ENCODE data around the gene PTPRG. TPM values are rescaled to one million over a fixed set of nuclear protein-coding genes. Genes with fewer than 3 reads are reported as not detected.

The PTPRG gene
- total and polyA plus RNA-seq, 2 of the 13 experiments (the other 11 are each of a cell fraction or from before 2014, with no cell fraction given): 8.0 to 25.3 TPM

DNA sequence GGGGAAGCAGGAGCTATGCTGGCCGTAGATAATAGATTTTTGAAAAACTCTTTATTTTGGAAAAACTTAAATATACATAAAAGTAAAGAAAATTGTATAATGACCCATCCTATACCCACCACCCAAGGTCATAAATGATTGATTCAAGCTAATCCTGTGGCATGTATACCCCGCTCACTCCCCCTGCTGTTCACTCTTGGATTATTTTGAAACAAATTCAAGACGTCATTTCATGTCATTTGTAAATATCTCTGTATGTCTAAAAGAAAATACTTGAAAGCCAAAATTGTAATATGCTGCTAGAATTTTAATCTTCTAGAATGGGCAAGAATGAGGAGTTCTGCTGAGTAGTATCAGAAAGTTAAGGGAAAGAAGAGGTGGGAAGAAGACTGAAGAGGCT is 570.2 kb downstream of the PTPRG start:
- intact Hi-C loops (cut with micrococcal nuclease; ENCODE audit: unreplicated experiment): no loop called here
- Histone ChIP-seq H3K9ac (ENCODE audit: insufficient read depth, low read depth, low read length) (no peak overlapping the region), H3K4me2 (ENCODE audit: low read depth, low read length) (no peak overlapping the region), H3K79me2 (ENCODE audit: insufficient read depth, low read length) (no peaks in the 10 kb centered on the region), H2AFZ (ENCODE audit: low read length) (no peak overlapping the region), H3K27ac (ENCODE audit: extremely low read length, insufficient read depth, low read length) (no peak overlapping the region), H3K27me3 (ENCODE audit: control insufficient read depth in 1 of 2, insufficient read depth in 2 of 2, low read length in 2 of 2) (no peaks in the 10 kb centered on the region), H3K36me3 (replicated peaks in 1 of 2; ENCODE audit: control insufficient read depth in 1 of 2, insufficient read depth in 2 of 2, low read length in 2 of 2) (peaks cover 0 to 3% of the 10 kb centered on the region in 2 experiments; a peak in 1 of 5 replicates), H3K4me3 (replicated peaks in 1 of 3; ENCODE audit: insufficient read depth in 1 of 3, low read depth in 2 of 3, low read length in 3 of 3) (no peak overlapping the region), H3K9me3 (ENCODE audit: low read length) (no peaks in the 10 kb centered on the region), H4K20me1 (ENCODE audit: insufficient read depth, low read length) (no peaks in the 10 kb centered on the region), H3K4me1 (ENCODE audit: insufficient read depth, low read length) (no peaks in the 10 kb centered on the region)
- ChIA-PET CTCF (ENCODE audit: low intra/inter-chr PET ratio, low total read pairs) (no interaction called here), POLR2A (no interaction called here)
- in situ Hi-C loops (cut with HindIII; ENCODE audit: extremely low pct_ligation_motif_present, low pct_unique_long_range_greater_than_20kb): no loop called here
- BruUV-seq (replicated peaks): no TSS peak
- ATAC-seq (0 out of 3 replicates have a peak, but pooled peaks have one; percentile 24), FAIRE-seq (no peak), DNase-seq (ENCODE audit: low spot score) (no peak)
- TF ChIP-seq, protein P1, sequence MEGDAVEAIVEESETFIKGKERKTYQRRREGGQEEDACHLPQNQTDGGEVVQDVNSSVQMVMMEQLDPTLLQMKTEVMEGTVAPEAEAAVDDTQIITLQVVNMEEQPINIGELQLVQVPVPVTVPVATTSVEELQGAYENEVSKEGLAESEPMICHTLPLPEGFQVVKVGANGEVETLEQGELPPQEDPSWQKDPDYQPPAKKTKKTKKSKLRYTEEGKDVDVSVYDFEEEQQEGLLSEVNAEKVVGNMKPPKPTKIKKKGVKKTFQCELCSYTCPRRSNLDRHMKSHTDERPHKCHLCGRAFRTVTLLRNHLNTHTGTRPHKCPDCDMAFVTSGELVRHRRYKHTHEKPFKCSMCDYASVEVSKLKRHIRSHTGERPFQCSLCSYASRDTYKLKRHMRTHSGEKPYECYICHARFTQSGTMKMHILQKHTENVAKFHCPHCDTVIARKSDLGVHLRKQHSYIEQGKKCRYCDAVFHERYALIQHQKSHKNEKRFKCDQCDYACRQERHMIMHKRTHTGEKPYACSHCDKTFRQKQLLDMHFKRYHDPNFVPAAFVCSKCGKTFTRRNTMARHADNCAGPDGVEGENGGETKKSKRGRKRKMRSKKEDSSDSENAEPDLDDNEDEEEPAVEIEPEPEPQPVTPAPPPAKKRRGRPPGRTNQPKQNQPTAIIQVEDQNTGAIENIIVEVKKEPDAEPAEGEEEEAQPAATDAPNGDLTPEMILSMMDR (CRISPR knock-in tag; IDR thresholded peaks at IDR 0.05): peak; percentile 38
- TF ChIP-seq ZNF3 (CRISPR knock-in tag; IDR thresholded peaks at IDR 0.05): no peak
- peak; percentile 15; the same call in 1 of the 2 replicates for TF ChIP-seq RAD21 (CRISPR knock-in tag; IDR thresholded peaks at IDR 0.05)
- TF ChIP-seq STAG1 (CRISPR knock-in tag; IDR thresholded peaks at IDR 0.05): peak; percentile 44
- 69% methylated on average over 3 of the region's 3 CpGs for WGBS (ENCODE audit: low lambda C conversion rate)

DNA sequence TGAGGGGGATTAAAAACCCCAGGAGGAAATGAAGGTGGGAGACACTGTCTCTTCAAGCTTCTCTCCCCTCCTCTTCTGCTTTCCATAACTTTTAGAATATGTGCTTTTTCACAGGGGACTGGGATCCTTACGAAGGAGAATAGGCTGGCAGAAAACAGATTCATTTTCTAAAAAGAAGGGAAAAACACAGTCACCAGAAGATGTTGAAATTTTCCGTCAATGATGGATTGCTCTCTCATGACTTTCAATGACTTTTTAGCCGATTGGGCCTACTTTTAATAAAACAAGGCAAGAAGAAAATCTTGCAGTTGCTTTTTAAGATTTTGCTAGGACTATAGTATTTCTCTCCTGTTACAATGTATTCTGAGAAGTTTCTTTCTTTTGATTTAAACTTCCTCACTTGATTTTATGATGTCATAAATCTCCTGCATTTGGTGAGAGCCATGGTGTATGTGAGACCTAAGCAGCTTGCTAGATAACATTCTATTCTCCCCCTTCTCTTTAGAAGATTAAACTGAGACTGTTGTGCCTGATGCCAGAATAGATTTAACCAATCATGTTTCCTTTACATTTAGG is 570.7 kb downstream of the PTPRG start:
- ATAC-seq: no peak
- no peaks in the 10 kb centered on the region for H3K27me3 ChIP-seq (ENCODE audit: control insufficient read depth in 1 of 2, insufficient read depth in 2 of 2, low read length in 2 of 2)
- no peak overlapping the region for H3K27ac ChIP-seq (ENCODE audit: extremely low read length, insufficient read depth, low read length)
- FAIRE-seq: no peak
- BruUV-seq (replicated peaks): no TSS peak
- peaks cover 0 to 3% of the 10 kb centered on the region in 2 experiments; a peak in 1 of 5 replicates for H3K36me3 ChIP-seq (replicated peaks in 1 of 2; ENCODE audit: control insufficient read depth in 1 of 2, insufficient read depth in 2 of 2, low read length in 2 of 2)
- no peak overlapping the region for H2AFZ ChIP-seq (ENCODE audit: low read length)
- no peak for DNase-seq (ENCODE audit: low spot score)
- no peak overlapping the region for H3K4me3 ChIP-seq (replicated peaks in 1 of 3; ENCODE audit: insufficient read depth in 1 of 3, low read depth in 2 of 3, low read length in 3 of 3)
- POLR2A ChIA-PET: no interaction called here
- no peaks in the 10 kb centered on the region for H3K4me1 ChIP-seq (ENCODE audit: insufficient read depth, low read length)
- in situ Hi-C loops (cut with HindIII; ENCODE audit: extremely low pct_ligation_motif_present, low pct_unique_long_range_greater_than_20kb): no loop called here
- H4K20me1 ChIP-seq (ENCODE audit: insufficient read depth, low read length): no peaks in the 10 kb centered on the region
- H3K79me2 ChIP-seq (ENCODE audit: insufficient read depth, low read length): no peaks in the 10 kb centered on the region
- 95% methylated on average over 3 of the region's 3 CpGs for WGBS (ENCODE audit: low lambda C conversion rate)
- no peaks in the 10 kb centered on the region for H3K9me3 ChIP-seq (ENCODE audit: low read length)
- no peak overlapping the region for H3K4me2 ChIP-seq (ENCODE audit: low read depth, low read length)
- TF ChIP-seq ATF7 (IDR thresholded peaks at IDR 0.05) (0 out of 2 replicates have a peak, but pooled peaks have one; percentile 10), ATF7 (CRISPR knock-in tag; IDR thresholded peaks at IDR 0.05) (no peak), ZNF143 (CRISPR knock-in tag; IDR thresholded peaks at IDR 0.05) (no peak), RARG (CRISPR knock-in tag; IDR thresholded peaks at IDR 0.05; ENCODE audit: low read depth) (no peak)
- TF ChIP-seq, protein P2, sequence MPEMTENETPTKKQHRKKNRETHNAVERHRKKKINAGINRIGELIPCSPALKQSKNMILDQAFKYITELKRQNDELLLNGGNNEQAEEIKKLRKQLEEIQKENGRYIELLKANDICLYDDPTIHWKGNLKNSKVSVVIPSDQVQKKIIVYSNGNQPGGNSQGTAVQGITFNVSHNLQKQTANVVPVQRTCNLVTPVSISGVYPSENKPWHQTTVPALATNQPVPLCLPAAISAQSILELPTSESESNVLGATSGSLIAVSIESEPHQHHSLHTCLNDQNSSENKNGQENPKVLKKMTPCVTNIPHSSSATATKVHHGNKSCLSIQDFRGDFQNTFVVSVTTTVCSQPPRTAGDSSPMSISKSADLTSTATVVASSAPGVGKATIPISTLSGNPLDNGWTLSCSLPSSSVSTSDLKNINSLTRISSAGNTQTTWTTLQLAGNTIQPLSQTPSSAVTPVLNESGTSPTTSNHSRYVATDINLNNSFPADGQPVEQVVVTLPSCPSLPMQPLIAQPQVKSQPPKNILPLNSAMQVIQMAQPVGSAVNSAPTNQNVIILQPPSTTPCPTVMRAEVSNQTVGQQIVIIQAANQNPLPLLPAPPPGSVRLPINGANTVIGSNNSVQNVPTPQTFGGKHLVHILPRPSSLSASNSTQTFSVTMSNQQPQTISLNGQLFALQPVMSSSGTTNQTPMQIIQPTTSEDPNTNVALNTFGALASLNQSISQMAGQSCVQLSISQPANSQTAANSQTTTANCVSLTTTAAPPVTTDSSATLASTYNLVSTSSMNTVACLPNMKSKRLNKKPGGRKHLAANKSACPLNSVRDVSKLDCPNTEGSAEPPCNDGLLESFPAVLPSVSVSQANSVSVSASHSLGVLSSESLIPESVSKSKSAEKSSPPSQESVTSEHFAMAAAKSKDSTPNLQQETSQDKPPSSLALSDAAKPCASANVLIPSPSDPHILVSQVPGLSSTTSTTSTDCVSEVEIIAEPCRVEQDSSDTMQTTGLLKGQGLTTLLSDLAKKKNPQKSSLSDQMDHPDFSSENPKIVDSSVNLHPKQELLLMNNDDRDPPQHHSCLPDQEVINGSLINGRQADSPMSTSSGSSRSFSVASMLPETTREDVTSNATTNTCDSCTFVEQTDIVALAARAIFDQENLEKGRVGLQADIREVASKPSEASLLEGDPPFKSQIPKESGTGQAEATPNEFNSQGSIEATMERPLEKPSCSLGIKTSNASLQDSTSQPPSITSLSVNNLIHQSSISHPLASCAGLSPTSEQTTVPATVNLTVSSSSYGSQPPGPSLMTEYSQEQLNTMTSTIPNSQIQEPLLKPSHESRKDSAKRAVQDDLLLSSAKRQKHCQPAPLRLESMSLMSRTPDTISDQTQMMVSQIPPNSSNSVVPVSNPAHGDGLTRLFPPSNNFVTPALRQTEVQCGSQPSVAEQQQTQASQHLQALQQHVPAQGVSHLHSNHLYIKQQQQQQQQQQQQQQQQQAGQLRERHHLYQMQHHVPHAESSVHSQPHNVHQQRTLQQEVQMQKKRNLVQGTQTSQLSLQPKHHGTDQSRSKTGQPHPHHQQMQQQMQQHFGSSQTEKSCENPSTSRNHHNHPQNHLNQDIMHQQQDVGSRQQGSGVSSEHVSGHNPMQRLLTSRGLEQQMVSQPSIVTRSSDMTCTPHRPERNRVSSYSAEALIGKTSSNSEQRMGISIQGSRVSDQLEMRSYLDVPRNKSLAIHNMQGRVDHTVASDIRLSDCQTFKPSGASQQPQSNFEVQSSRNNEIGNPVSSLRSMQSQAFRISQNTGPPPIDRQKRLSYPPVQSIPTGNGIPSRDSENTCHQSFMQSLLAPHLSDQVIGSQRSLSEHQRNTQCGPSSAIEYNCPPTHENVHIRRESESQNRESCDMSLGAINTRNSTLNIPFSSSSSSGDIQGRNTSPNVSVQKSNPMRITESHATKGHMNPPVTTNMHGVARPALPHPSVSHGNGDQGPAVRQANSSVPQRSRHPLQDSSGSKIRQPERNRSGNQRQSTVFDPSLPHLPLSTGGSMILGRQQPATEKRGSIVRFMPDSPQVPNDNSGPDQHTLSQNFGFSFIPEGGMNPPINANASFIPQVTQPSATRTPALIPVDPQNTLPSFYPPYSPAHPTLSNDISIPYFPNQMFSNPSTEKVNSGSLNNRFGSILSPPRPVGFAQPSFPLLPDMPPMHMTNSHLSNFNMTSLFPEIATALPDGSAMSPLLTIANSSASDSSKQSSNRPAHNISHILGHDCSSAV (CRISPR knock-in tag; IDR thresholded peaks at IDR 0.05; ENCODE audit: borderline replicate concordance): no peak
- H3K9ac ChIP-seq (ENCODE audit: insufficient read depth, low read depth, low read length): no peak overlapping the region
- CTCF ChIA-PET (ENCODE audit: low intra/inter-chr PET ratio, low total read pairs): no interaction called here
- intact Hi-C loops (cut with micrococcal nuclease; ENCODE audit: unreplicated experiment): no loop called here

Data from HepG2 (cell line).